ENCODE measurements around the gene LEUTX.

DNA sequence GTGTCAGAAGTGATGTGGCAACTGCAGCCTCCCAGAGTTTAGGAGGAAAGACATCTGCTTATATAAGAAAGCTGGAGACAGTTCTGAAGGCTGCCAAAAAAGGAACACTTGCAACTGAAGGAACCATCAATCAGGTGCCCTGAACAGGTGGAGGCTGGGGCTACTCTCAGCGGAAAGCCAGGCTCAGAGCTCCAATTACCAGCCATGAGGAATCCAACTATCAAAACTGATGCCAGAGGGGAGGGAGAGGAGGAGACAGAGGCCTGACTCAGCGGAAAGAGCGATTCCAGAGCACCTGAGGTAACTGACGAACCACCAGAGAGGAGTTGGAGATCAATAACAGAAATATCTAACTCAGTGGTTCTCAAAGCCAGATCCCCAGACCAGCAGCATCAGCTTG is 24.3 kb downstream of the LEUTX start:
- TF ChIP-seq TAF1 (IDR thresholded peaks at IDR 0.05; ENCODE audit: borderline replicate concordance, insufficient read depth, low read length) = no peak
- TF ChIP-seq POLR2AphosphoS5 (IDR thresholded peaks at IDR 0.05; ENCODE audit: low read depth, low read length) = no peak
- TF ChIP-seq, protein P1, sequence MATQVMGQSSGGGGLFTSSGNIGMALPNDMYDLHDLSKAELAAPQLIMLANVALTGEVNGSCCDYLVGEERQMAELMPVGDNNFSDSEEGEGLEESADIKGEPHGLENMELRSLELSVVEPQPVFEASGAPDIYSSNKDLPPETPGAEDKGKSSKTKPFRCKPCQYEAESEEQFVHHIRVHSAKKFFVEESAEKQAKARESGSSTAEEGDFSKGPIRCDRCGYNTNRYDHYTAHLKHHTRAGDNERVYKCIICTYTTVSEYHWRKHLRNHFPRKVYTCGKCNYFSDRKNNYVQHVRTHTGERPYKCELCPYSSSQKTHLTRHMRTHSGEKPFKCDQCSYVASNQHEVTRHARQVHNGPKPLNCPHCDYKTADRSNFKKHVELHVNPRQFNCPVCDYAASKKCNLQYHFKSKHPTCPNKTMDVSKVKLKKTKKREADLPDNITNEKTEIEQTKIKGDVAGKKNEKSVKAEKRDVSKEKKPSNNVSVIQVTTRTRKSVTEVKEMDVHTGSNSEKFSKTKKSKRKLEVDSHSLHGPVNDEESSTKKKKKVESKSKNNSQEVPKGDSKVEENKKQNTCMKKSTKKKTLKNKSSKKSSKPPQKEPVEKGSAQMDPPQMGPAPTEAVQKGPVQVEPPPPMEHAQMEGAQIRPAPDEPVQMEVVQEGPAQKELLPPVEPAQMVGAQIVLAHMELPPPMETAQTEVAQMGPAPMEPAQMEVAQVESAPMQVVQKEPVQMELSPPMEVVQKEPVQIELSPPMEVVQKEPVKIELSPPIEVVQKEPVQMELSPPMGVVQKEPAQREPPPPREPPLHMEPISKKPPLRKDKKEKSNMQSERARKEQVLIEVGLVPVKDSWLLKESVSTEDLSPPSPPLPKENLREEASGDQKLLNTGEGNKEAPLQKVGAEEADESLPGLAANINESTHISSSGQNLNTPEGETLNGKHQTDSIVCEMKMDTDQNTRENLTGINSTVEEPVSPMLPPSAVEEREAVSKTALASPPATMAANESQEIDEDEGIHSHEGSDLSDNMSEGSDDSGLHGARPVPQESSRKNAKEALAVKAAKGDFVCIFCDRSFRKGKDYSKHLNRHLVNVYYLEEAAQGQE (IDR thresholded peaks at IDR 0.05; ENCODE audit: insufficient read depth in 1 of 2, low read depth in 2 of 2, low read length in 2 of 2) = no peak
- TF ChIP-seq SIN3A (IDR thresholded peaks at IDR 0.05; ENCODE audit: borderline replicate concordance, insufficient read depth, low read length) = no peak
